Measurements from ENCODE around the gene CISH. TPM values are rescaled to one million over a fixed set of nuclear protein-coding genes. Genes with fewer than 3 reads are reported as not detected.

The CISH gene
- total and polyA plus RNA-seq, 4 donors: 37.8 to 104 (median 46.6) TPM

DNA sequence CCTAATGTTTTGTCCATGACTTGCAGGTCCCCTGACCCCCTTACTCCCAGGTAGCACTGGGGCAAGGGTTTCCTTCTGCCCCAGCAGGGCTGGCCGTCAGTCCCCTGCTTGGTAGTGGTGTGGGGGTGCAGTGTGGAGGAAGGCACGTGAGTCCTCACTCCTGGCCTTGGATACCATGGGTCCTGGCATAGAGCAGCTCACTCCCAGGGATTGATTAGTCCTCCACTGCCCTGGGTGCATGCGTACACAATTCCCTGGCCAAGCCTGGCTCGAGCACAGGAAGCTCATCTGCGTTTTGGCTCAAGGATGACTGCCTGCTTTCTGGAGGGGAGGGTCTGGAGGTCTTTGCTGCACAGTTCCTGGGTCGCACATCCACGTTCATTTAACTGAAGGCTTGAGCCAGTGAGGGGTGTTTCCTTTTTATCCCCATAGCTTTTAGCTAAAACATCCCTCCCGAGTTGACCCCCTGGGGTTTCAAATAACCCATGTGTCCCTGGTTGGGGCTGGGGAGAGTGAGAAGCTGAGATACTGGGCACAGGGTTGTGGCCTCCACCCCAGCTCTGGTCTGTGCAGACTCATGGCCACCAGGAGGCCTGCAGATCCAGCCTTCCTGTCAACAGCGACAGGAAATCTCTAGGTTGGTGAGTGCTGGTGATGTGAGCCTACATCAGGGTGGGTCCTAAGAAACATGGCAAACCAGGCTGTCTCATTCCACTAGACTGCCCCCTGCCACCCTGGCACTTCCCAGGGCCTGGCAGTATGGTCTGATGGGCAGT, 30.7 kb downstream of the CISH start:
- WGBS, 2 donors: 84 to 85% methylated on average over 9 of the region's 9 CpGs
- no peak overlapping the region for H3K4me3 ChIP-seq
- no peaks in the 10 kb centered on the region for H3K9me3 ChIP-seq (ENCODE audit: control insufficient read depth in 4 of 4, insufficient read depth in 3 of 4, low read length in 3 of 4)
- no peaks in the 10 kb centered on the region for H3K27me3 ChIP-seq (ENCODE audit: control insufficient read depth in 3 of 3, insufficient read depth in 3 of 3, low read length in 2 of 3)
- no peak for DNase-seq
- H3K4me1 ChIP-seq (ENCODE audit: control insufficient read depth in 5 of 5, insufficient read depth in 5 of 5, low read length in 5 of 5): peaks cover 0 to 24% (median 0%) of the 10 kb centered on the region in 5 donors
- H3K36me3 ChIP-seq (ENCODE audit: control insufficient read depth in 4 of 4, insufficient read depth in 4 of 4, low read length in 4 of 4): peaks cover 0 to 33% (median 15%) of the 10 kb centered on the region in 4 donors
- peak overlapping the region; percentile 38 to 82 for H3K27ac ChIP-seq (ENCODE audit: low read depth in 1 of 2, low read length in 1 of 2)
- ATAC-seq (ENCODE audit: insufficient read depth, low FRiP score): no peak
- TF ChIP-seq, protein P1, sequence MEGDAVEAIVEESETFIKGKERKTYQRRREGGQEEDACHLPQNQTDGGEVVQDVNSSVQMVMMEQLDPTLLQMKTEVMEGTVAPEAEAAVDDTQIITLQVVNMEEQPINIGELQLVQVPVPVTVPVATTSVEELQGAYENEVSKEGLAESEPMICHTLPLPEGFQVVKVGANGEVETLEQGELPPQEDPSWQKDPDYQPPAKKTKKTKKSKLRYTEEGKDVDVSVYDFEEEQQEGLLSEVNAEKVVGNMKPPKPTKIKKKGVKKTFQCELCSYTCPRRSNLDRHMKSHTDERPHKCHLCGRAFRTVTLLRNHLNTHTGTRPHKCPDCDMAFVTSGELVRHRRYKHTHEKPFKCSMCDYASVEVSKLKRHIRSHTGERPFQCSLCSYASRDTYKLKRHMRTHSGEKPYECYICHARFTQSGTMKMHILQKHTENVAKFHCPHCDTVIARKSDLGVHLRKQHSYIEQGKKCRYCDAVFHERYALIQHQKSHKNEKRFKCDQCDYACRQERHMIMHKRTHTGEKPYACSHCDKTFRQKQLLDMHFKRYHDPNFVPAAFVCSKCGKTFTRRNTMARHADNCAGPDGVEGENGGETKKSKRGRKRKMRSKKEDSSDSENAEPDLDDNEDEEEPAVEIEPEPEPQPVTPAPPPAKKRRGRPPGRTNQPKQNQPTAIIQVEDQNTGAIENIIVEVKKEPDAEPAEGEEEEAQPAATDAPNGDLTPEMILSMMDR (IDR thresholded peaks at IDR 0.05; ENCODE audit: control extremely low read depth, extremely low read depth): no peak
- H3K9ac ChIP-seq (ENCODE audit: insufficient read depth in 1 of 2, low read length in 2 of 2): no peak overlapping the region

DNA sequence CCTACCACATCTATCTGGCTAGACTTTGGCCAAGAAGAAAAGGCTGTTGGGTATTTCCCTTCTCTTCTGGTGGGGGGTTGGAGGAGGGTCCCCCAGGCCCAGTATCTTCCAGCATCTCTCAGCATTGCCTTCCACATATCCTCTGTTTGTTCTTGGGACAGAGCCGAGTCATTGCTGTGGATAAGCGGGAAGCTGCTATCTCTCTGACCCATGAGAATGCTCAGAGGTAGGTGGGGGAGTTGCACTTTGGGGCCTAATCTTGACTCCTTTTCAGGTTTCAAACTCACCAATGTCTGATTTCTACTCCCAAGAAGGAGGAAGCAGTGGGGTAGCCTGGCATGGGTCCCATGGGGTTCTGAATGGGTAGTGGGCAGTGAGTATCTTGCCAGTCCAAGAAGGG, 34.2 kb downstream of the CISH start:
- Histone ChIP-seq H3K9me3 (ENCODE audit: control insufficient read depth in 4 of 4, insufficient read depth in 3 of 4, low read length in 3 of 4) (no peaks in the 10 kb centered on the region), H3K4me1 (ENCODE audit: control insufficient read depth in 5 of 5, insufficient read depth in 5 of 5, low read length in 5 of 5) (peaks cover 0 to 27% (median under 1%) of the 10 kb centered on the region in 5 donors), H3K27ac (ENCODE audit: low read depth in 1 of 2, low read length in 1 of 2) (no peak overlapping the region), H3K27me3 (ENCODE audit: control insufficient read depth in 3 of 3, insufficient read depth in 3 of 3, low read length in 2 of 3) (no peaks in the 10 kb centered on the region), H3K9ac (ENCODE audit: insufficient read depth in 1 of 2, low read length in 2 of 2) (no peak overlapping the region), H3K36me3 (ENCODE audit: control insufficient read depth in 4 of 4, insufficient read depth in 4 of 4, low read length in 4 of 4) (peaks cover 0 to 47% (median 20%) of the 10 kb centered on the region in 4 donors), H3K4me3 (no peak overlapping the region)
- no peak for ATAC-seq (ENCODE audit: insufficient read depth, low FRiP score)
- TF ChIP-seq, protein P1 (IDR thresholded peaks at IDR 0.05; ENCODE audit: control extremely low read depth, extremely low read depth): no peak
- 96 to 100% methylated on average over 2 of the region's 2 CpGs for WGBS, 2 donors
- DNase-seq: no peak

GRCh38 chr3:50575372-50575771, 36.2 kb downstream of the CISH start:
- no peak for DNase-seq
- H3K27ac ChIP-seq (ENCODE audit: low read depth in 1 of 2, low read length in 1 of 2): no peak overlapping the region
- no peak overlapping the region for H3K9ac ChIP-seq (ENCODE audit: insufficient read depth in 1 of 2, low read length in 2 of 2)
- 90 to 92% methylated on average over 6 of the region's 6 CpGs for WGBS, 2 donors
- H3K36me3 ChIP-seq (ENCODE audit: control insufficient read depth in 4 of 4, insufficient read depth in 4 of 4, low read length in 4 of 4): peaks cover 0 to 36% (median 20%) of the 10 kb centered on the region in 4 donors
- peaks cover 0 to 19% (median 4%) of the 10 kb centered on the region in 5 donors for H3K4me1 ChIP-seq (ENCODE audit: control insufficient read depth in 5 of 5, insufficient read depth in 5 of 5, low read length in 5 of 5)
- TF ChIP-seq, protein P1 (IDR thresholded peaks at IDR 0.05; ENCODE audit: control extremely low read depth, extremely low read depth): no peak
- no peak for ATAC-seq (ENCODE audit: insufficient read depth, low FRiP score)
- no peaks in the 10 kb centered on the region for H3K9me3 ChIP-seq (ENCODE audit: control insufficient read depth in 4 of 4, insufficient read depth in 3 of 4, low read length in 3 of 4)
- H3K27me3 ChIP-seq (ENCODE audit: control insufficient read depth in 3 of 3, insufficient read depth in 3 of 3, low read length in 2 of 3): no peaks in the 10 kb centered on the region
- no peak overlapping the region for H3K4me3 ChIP-seq
